H9 (cell line): Measurements from ENCODE around the gene PDLIM7. TPM values are rescaled to one million over a fixed set of nuclear protein-coding genes. Genes with fewer than 3 reads are reported as not detected.

Source experiments
- DNase-seq: peaks from one replicate; pipeline ENCODE4 v3.0.0-alpha.2; 2017
- H2AFZ ChIP-seq: one replicate; pipeline ENCODE4 v1.6.1; 2013; ENCODE audit warnings: mild to moderate bottlenecking, low read length, control low read depth, moderate library complexity
- H2AK5ac ChIP-seq: 2 replicates; pipeline ENCODE4 v1.6.1; 2013; ENCODE audit warnings: low read length, control low read depth, mixed read lengths; ENCODE audit not compliant: insufficient read length
- H2BK120ac ChIP-seq: one replicate; pipeline ENCODE4 v1.6.1; 2013; ENCODE audit warnings: low read depth, mild to moderate bottlenecking, low read length, control low read depth, inconsistent platforms; ENCODE audit not compliant: poor library complexity, severe bottlenecking
- H2BK12ac ChIP-seq: 2 replicates; pipeline ENCODE4 v1.6.1; 2013; ENCODE audit warnings: low read length, control low read depth, mixed read lengths, low read depth; ENCODE audit not compliant: insufficient read length
- H2BK15ac ChIP-seq: 2 replicates; pipeline ENCODE4 v1.6.1; 2013; ENCODE audit warnings: low read depth, low read length, control low read depth
- H2BK20ac ChIP-seq: one replicate; pipeline ENCODE4 v1.6.1; 2013; ENCODE audit warnings: low read depth, mild to moderate bottlenecking, low read length, control low read depth, inconsistent platforms; ENCODE audit not compliant: poor library complexity, severe bottlenecking
- H2BK5ac ChIP-seq: 2 replicates; pipeline ENCODE4 v1.6.1; 2013; ENCODE audit warnings: low read length, control low read depth, mixed read lengths; ENCODE audit not compliant: insufficient read length
- H3K14ac ChIP-seq: 2 replicates; pipeline ENCODE4 v1.6.1; 2013; ENCODE audit warnings: low read length, control low read depth; ENCODE audit not compliant: insufficient read depth
- H3K18ac ChIP-seq: 2 replicates; pipeline ENCODE4 v1.6.1; 2013; ENCODE audit warnings: low read depth, mild to moderate bottlenecking, mixed read lengths, low read length, control low read depth; ENCODE audit not compliant: insufficient read length
- H3K23ac ChIP-seq: 2 replicates; pipeline ENCODE4 v1.6.1; 2013; ENCODE audit warnings: low read length, control low read depth, mixed read lengths, low read depth; ENCODE audit not compliant: insufficient read length
- H3K23me2 ChIP-seq: 2 replicates; pipeline ENCODE4 v1.6.1; 2013; ENCODE audit warnings: low read depth, mild to moderate bottlenecking, mixed read lengths, low read length, control low read depth; ENCODE audit not compliant: insufficient read length, poor library complexity, severe bottlenecking
- H3K27ac ChIP-seq: 2 replicates; pipeline ENCODE4 v1.5.1; 2013; ENCODE audit warnings: low read length, control low read depth, mixed read lengths, low read depth; ENCODE audit not compliant: insufficient read length
- H3K27me3 ChIP-seq: 2 replicates; pipeline ENCODE4 v1.6.1; 2013; ENCODE audit warnings: low read length, control low read depth, inconsistent platforms; ENCODE audit not compliant: insufficient read depth
- H3K4ac ChIP-seq: 2 replicates; pipeline ENCODE4 v1.6.1; 2013; ENCODE audit warnings: low read depth, mild to moderate bottlenecking, control low read depth, inconsistent platforms, low read length, moderate library complexity
- H3K4me1 ChIP-seq: 2 replicates; pipeline ENCODE4 v1.6.1; 2013; ENCODE audit warnings: low read length, control low read depth, inconsistent platforms; ENCODE audit not compliant: insufficient read depth
- H3K4me2 ChIP-seq: 2 replicates; pipeline ENCODE4 v1.6.1; 2013; ENCODE audit warnings: low read length, control low read depth, mixed read lengths; ENCODE audit not compliant: insufficient read length, insufficient read depth
- H3K56ac ChIP-seq: 2 replicates; pipeline ENCODE4 v1.6.1; 2013; ENCODE audit warnings: low read depth, mild to moderate bottlenecking, mixed read lengths, low read length, control low read depth; ENCODE audit not compliant: insufficient read length
- H3K79me1 ChIP-seq: 2 replicates; pipeline ENCODE4 v1.6.1; 2013; ENCODE audit warnings: low read depth, mild to moderate bottlenecking, moderate library complexity, low read length, control low read depth, inconsistent platforms; ENCODE audit not compliant: insufficient read depth, poor library complexity, severe bottlenecking
- H3K79me2 ChIP-seq: 2 replicates; pipeline ENCODE4 v1.6.1; 2013; ENCODE audit warnings: low read length, control low read depth, inconsistent platforms; ENCODE audit not compliant: insufficient read depth
- H3K9ac ChIP-seq: 2 replicates; pipeline ENCODE4 v1.6.1; 2013; ENCODE audit warnings: low read length, control low read depth, mixed read lengths; ENCODE audit not compliant: insufficient read length; ENCODE audit errors: extremely low read depth
- H3K9me3 ChIP-seq: one replicate; pipeline ENCODE4 v1.6.1; 2013; ENCODE audit warnings: low read depth, low read length, inconsistent platforms; ENCODE audit not compliant: control insufficient read depth
- H3T11ph ChIP-seq: one replicate; pipeline ENCODE4 v1.6.1; 2013; ENCODE audit warnings: mild to moderate bottlenecking, low read length, control low read depth, inconsistent platforms
- H4K20me1 ChIP-seq: one replicate; pipeline ENCODE4 v1.6.1; 2013; ENCODE audit not compliant: control insufficient read depth, insufficient read length, insufficient read depth
- H4K5ac ChIP-seq: 2 replicates; pipeline ENCODE4 v1.6.1; 2013; ENCODE audit warnings: low read depth, mild to moderate bottlenecking, mixed read lengths, low read length, control low read depth; ENCODE audit not compliant: insufficient read length
- H4K8ac ChIP-seq: replicated peaks from 2 replicates; pipeline ENCODE4 v1.6.1; 2013; ENCODE audit warnings: low read length, control low read depth, mixed read lengths, low read depth; ENCODE audit not compliant: insufficient read length
- H4K91ac ChIP-seq: 2 replicates; pipeline ENCODE4 v1.6.1; 2013; ENCODE audit warnings: low read depth, mild to moderate bottlenecking, moderate library complexity, mixed read lengths, low read length, control low read depth; ENCODE audit not compliant: insufficient read length
- H3K27ac Mint-ChIP-seq, 3 experiments: 2 replicates in 2 of 3; 3 replicates in 1 of 3; pipeline ENCODE4 v1.8.0; 2020 to 2021; ENCODE audit warnings: mixed read lengths in 3 of 3, mild to moderate bottlenecking in 1 of 3, moderate library complexity in 1 of 3
- H3K27me3 Mint-ChIP-seq: 2 replicates; pipeline ENCODE4 v1.8.0; 2021; ENCODE audit warnings: low read depth, mild to moderate bottlenecking, moderate library complexity, mixed read lengths
- H3K36me3 Mint-ChIP-seq, 3 experiments: 2 replicates in 2 of 3; 3 replicates in 1 of 3; pipeline ENCODE4 v1.8.0; 2020 to 2021; ENCODE audit warnings: low read depth in 3 of 3, mixed read lengths in 3 of 3; ENCODE audit not compliant: insufficient read depth in 1 of 3
- H3K4me1 Mint-ChIP-seq, 2 experiments: 2 replicates each; pipeline ENCODE4 v1.8.0; 2020; ENCODE audit warnings: mixed read lengths in 2 of 2
- H3K4me3 Mint-ChIP-seq, 2 experiments: 2 replicates in 1 of 2; 3 replicates in 1 of 2; pipeline ENCODE4 v1.8.0; 2020 to 2021; ENCODE audit warnings: mild to moderate bottlenecking in 2 of 2, mixed read lengths in 2 of 2, moderate library complexity in 1 of 2
- H3K9me3 Mint-ChIP-seq, 2 experiments: 2 replicates in 1 of 2; 3 replicates in 1 of 2; pipeline ENCODE4 v1.8.0; 2020; ENCODE audit warnings: mild to moderate bottlenecking in 2 of 2, mixed read lengths in 2 of 2, moderate library complexity in 1 of 2
- WGBS: extraction: QIAGEN DNeasy Blood & Tissue Kit; methylation state at CpG from one replicate; pipeline ENCODE4 v1.1.7; 2013; ENCODE audit warnings: missing lambda C conversion rate, low lambda C conversion rate, mixed read lengths; ENCODE audit not compliant: insufficient read length; ENCODE audit errors: extremely low coverage; 5-methylcytosine and 5-hydroxymethylcytosine counted together
- total RNA-seq: library from RNA; stranded (reverse); gene quantifications from 2 replicates; pipeline ENCODE4 v1.2.1, GENCODE V29; 2021
- TF ChIP-seq, protein P1 (sequence below): fragments of 200-600 bp; sonication (generic); conservative IDR thresholded peaks from 3 replicates; pipeline ENCODE4 v1.8.0; 2021; ENCODE audit warnings: antibody characterized with exemption, mild to moderate bottlenecking

The PDLIM7 gene
- total RNA-seq, 1 experiment from 2014 or later = 137 TPM

DNA sequence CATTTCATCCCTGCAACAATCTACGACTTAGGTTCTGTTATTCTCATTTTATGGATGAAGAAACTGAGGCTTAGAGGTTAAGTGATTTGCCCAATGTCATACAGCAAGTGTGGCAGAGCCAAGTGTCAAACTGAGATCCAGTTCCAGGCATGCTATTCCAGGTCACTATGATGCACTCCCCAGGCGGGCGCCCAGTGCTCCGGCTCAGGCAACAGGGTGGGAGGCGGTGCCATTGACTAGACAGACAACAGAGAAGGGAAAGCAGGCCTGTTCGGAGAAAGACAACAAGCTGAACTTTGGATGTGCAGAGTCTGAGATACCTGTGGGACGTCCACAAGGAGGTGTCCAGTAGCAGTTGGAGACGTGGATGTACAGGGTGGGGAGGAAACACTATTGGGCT lies 30.2 kb upstream of the PDLIM7 start:
- no peaks in the 10 kb centered on the region; a peak in 1 of 5 replicates for H3K9me3 Mint-ChIP-seq
- H2BK20ac ChIP-seq = no peak overlapping the region

More for the DNA sequence above, 30.2 kb upstream of the PDLIM7 start:
- Histone ChIP-seq H3K18ac (no peak overlapping the region), H3T11ph (no peak overlapping the region), H3K23ac (no peak overlapping the region), H4K91ac (no peak overlapping the region), H2AK5ac (no peak overlapping the region), H3K4me1 (no peaks in the 10 kb centered on the region), H3K9ac (no peak overlapping the region), H3K14ac (no peak overlapping the region), H4K20me1 (no peaks in the 10 kb centered on the region), H3K4me2 (no peak overlapping the region), H3K79me1 (no peaks in the 10 kb centered on the region), H3K27ac (no peak overlapping the region), H4K5ac (no peak overlapping the region), H3K9me3 (no peaks in the 10 kb centered on the region), H2BK12ac (no peak overlapping the region), H4K8ac (no peak overlapping the region), H3K4ac (no peak overlapping the region), H3K27me3 (no peaks in the 10 kb centered on the region), H2BK15ac (no peak overlapping the region), H3K79me2 (no peaks in the 10 kb centered on the region), H2BK5ac (no peak overlapping the region), H2BK120ac (no peak overlapping the region), H2AFZ (no peak overlapping the region), H3K23me2 (no peaks in the 10 kb centered on the region), H3K56ac (no peak overlapping the region)
- DNase-seq = no peak
- TF ChIP-seq, protein P1, sequence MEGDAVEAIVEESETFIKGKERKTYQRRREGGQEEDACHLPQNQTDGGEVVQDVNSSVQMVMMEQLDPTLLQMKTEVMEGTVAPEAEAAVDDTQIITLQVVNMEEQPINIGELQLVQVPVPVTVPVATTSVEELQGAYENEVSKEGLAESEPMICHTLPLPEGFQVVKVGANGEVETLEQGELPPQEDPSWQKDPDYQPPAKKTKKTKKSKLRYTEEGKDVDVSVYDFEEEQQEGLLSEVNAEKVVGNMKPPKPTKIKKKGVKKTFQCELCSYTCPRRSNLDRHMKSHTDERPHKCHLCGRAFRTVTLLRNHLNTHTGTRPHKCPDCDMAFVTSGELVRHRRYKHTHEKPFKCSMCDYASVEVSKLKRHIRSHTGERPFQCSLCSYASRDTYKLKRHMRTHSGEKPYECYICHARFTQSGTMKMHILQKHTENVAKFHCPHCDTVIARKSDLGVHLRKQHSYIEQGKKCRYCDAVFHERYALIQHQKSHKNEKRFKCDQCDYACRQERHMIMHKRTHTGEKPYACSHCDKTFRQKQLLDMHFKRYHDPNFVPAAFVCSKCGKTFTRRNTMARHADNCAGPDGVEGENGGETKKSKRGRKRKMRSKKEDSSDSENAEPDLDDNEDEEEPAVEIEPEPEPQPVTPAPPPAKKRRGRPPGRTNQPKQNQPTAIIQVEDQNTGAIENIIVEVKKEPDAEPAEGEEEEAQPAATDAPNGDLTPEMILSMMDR = no peak
- Mint-ChIP-seq H3K27me3 (no peaks in the 10 kb centered on the region), H3K4me3 (no peak overlapping the region), H3K4me1 (no peaks in the 10 kb centered on the region), H3K36me3 (peaks cover 26 to 38% (median 30%) of the 10 kb centered on the region in 3 experiments; a peak in 6 of 7 replicates), H3K27ac (no peak overlapping the region)
- WGBS = no CpG with 5 or more reads among the region's 8 CpGs
